GM13976 (cell line): Measurements from ENCODE around the gene USP9Y.

Source experiments
- DNase-seq: peaks from one replicate; pipeline ENCODE4 v3.0.0; 2012; ENCODE audit warnings: low spot score
- CTCF ChIP-seq: IDR thresholded peaks from 2 replicates; pipeline ENCODE4 v1.5.1; 2012; ENCODE audit warnings: borderline replicate concordance, mild to moderate bottlenecking; ENCODE audit not compliant: insufficient read depth; ENCODE audit errors: extremely low read depth, missing control alignments, control extremely low read depth
- in situ Hi-C: fragments of 300-500 bp; cut with MboI; formaldehyde crosslinking; loops from one replicate; pipeline ENCODE4 v1.12.0; 2022; ENCODE audit warnings: low sequenced_read_pairs, mixed read lengths, inconsistent platforms; ENCODE audit not compliant: unreplicated experiment

The USP9Y gene

GRCh38 chrY:12681535-12681934 lies 19.5 kb upstream of the USP9Y start:
- in situ Hi-C loops: no loop called here
- no peak for DNase-seq
- no peak for TF ChIP-seq CTCF

GRCh38 chrY:12688337-12688736 lies 12.7 kb upstream of the USP9Y start:
- DNase-seq: no peak
- in situ Hi-C loops: no loop called here
- TF ChIP-seq CTCF: no peak

- in situ Hi-C loops: no loop called here
- DNase-seq: no peak
- no peak for TF ChIP-seq CTCF
Measured at GRCh38 chrY:12700087-12700486, 944 bp upstream of the USP9Y start.

GRCh38 chrY:12702174-12702573 lies 1.1 kb downstream of the USP9Y start:
- DNase-seq: no peak
- in situ Hi-C loops: no loop called here
- TF ChIP-seq CTCF: no peak

- DNase-seq: no peak
- no peak for TF ChIP-seq CTCF
- in situ Hi-C loops: no loop called here
Measured at GRCh38 chrY:12710460-12710859, 9.4 kb downstream of the USP9Y start.

GRCh38 chrY:12715376-12715775 lies 14.3 kb downstream of the USP9Y start:
- in situ Hi-C loops: no loop called here
- no peak for TF ChIP-seq CTCF
- DNase-seq: no peak

GRCh38 chrY:12729746-12730145 lies 28.7 kb downstream of the USP9Y start:
- DNase-seq: no peak
- in situ Hi-C loops: no loop called here
- no peak for TF ChIP-seq CTCF
